ENCODE results near the gene TPT1. TPM values are rescaled to one million over a fixed set of nuclear protein-coding genes. Genes with fewer than 3 reads are reported as not detected.
"Not testable (repeated sequence)": the region's sequence is repeated elsewhere in the genome, so short reads cannot be mapped to it uniquely, and the experiment has no call there.

The TPT1 gene
- total RNA-seq, 1 donor from 2014 or later: 4,303 TPM

DNA sequence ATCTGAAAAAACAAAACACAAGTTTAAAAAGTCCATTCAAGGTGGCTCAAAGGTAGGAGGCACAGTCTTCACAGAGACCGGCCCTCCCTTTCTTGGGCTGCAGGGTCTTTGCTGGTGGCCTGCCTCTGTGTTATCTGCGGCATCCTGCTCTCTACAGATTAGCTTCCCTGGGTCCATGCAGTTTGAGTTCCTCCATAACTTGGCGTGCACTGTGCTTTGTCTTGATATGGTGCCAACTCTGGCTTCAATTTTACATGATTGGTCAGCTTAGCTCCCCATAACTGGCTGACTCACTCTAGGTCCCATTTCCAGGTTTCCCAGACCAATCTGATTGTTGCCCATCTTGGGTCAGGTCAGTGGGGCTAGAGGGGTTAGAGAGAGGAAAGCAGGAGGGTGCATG is 41.8 kb downstream of the TPT1 start:
- no peak for ATAC-seq

DNA sequence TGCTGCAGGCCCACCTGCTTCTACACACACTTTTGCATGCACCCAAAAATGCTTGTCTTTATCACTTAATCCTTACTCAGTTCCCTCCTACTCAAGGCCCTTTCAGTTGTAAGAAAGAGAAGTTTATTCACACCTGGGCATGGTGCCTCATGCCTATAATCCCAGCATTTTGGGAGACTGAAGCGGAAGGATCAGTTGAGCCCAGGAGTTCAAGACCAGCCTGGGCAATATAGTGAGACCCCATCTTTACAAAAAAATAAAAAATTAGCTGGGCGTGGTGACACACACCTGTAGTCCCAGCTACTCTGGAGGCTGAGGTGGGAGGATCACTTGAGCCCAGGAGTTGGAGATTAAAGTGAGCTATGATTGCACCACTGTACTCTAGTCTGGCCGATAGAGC is 42.4 kb downstream of the TPT1 start:
- ATAC-seq: not testable (repeated sequence)

DNA sequence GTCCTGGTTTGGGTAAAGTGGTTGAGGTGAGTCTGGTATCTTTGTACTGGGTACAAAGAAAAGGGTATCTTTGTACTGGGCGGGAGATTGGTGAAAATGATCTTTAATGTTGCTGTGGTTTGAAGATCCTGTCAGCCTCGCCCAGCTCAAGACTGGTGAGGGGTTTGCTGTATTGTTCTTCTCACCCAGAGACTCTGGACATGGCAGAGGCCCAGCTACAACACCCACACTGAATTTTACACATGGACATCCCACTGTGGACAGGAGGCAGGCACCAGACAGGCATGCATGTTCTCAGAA is 42.8 kb downstream of the TPT1 start:
- ATAC-seq: no peak

DNA sequence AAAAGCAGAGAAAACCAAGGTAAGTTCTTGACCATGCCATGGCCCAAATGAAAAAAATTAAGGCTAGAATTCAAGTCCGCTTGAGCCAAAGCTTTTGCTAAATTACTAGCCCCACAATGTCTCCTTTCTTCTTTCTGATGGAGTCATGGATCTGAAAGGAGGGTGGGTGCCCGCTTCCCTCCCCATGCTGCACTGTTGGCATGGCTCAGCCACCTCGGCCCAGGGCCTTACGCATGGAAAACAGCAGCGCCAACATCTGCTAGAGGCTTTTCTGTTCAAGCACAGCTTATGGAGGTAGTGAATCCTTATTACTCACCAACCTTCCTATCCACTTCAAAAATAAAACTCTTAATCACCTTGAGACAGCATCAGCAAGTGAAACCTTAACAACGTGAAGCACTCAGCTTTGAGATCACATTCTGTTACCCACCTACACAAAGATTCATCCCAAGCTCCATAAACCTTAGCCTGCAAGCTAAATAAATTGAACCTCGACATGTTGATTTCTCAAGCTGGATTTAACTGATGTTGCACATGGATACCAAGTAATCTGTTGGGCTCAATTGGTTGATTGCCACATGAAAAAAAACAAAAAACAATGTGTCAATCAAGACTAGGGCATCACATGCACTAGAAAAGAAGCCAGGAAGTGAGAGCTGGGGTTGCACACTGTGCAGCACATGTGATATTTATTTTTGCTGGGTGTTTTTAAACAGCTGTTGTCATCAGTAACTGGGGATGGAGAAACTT is 43.4 kb downstream of the TPT1 start:
- ATAC-seq: no peak

DNA sequence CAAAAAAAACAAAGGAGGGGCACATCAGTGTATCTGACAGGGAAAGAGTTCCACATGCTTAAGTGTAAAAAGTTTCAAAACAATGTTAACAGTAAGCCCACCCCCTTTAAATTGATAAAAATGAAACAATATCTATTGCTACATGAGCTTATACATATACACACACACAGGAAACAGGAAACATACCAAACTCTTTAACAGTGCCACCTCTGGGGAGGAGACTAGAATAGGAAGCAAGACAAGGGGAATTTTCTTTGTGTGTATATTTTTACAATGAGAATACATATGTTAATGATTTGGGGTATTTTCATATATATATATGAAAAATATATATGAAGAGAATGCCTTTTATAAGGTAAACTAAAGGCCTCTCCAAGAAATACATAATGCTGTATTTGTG is 44.7 kb downstream of the TPT1 start:
- no peak for ATAC-seq

DNA sequence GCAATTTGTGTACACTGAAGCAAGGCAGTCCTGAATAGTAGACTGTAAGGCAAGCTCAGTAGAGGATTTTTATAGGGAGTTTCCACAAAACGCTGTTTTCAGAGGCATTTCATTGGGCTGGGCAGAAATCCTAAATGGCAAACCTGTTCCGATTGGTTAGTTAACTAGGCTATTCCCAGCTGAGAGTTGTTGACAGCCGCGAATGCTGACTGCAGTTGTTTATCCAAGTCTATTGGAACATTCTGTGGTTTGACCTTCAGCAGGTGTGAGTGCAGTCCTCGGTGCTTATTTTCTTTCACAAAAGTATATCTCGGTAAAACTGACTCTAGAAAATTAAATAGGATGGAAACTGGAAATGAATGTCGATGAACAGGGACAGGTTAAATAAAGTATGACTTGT is 45.4 kb downstream of the TPT1 start:
- no peak for ATAC-seq

DNA sequence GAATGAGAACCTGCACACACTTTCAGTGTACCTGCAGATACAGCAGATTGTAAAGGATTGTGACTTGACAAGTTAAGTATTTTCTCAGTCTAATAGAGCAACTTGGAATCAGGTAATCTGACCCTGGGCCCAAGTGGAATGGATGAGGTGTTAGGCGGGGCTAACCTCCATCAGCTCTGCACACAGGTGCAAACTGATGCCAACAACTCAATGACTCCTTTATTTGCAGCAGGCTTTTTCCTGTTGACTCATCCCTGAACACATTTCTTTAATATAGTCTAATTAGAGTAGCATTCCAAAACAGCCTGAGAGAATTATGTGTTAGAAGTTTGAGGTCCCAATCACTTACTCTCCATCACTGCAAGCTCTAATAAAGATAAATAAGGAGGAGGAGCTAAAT is 48.8 kb downstream of the TPT1 start:
- ATAC-seq: peak; percentile 69

DNA sequence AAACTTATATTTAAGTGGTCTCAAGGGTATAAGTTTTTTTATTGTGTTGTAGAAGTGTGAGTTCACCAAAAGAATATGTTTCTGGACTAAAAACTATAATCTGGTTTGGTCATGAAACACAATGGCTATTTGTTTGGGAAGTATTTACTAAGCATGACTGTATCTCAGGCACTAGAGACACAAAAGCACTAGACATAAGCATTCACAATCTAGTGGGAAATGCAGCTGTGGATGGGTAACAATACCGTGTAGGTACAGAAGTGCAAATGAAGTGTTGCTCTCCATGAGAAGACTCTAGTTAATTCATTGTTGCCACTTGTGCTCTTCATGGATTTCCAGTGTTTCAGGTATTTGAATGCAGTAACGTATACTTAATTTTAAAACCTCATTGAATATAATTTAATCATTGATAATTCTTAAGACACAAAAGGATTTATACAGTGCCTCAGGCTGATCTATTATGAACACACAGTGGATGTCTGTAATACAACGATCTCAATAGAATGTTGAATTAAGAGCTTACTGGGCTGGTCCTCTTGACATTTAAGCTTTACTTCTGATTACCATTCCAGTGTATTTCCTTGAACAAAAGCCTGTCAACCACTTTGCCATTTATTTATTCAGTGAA is 50.9 kb downstream of the TPT1 start:
- ATAC-seq: no peak

Other genes with a start within 250 kb of the TPT1 start
- gene GTF2F2, start 220.7 kb downstream of the TPT1 start, total RNA-seq: 13.2 TPM
- gene KCTD4, start 140.1 kb downstream of the TPT1 start, total RNA-seq: not detected
- 7.3 TPM for gene SLC25A30, start 77.2 kb upstream of the TPT1 start, total RNA-seq
- 16.3 TPM for gene COG3, start 123.8 kb upstream of the TPT1 start, total RNA-seq

Data from esophagus mucosa (tissue), 1 donor.